Measurements from ENCODE around the gene SHISAL1.

Gene SHISAL1

GRCh38 chr22:44205516-44206329 lies 107.0 kb downstream of the SHISAL1 start:
- no peak for DNase-seq

DNA sequence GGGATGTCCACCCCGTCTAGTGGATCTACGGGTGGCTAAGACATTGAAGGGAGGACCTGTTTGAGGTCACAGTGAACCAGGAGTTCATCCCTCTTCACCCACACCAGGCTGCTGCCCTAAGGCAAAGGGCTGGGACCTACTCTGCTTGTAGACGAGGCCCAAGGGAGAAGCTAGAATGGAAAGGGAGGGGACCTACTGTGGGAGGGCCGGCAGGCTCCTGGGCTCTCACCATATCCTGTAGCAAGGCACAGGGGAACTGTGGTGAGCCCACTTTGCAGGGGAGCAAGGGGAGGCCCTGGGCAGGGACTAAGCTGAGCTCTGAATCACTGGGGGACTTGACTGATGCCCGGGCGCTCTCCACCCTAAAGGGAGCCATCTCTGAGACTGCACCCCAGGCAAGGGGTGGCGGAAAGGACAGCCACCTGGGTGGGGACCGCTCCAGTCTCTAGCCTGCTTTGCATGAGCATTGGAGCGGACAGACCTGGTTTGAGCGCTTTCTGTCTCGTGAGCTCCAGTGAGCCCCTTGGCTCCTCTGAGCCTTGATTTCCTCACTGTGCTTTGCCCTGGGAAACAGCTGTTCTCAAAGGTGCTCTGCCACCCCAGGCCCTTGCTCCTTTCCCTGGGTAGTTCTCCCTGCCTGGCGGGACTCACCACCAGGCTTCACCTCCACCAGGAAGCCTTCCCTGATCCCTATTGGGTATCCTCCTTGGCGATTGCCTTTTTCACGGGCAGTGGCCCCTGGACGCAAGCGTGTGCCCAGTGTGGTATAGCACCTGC lies 107.8 kb downstream of the SHISAL1 start:
- DNase-seq: no peak

GRCh38 chr22:44203203-44203602 lies 109.5 kb downstream of the SHISAL1 start:
- DNase-seq: no peak

DNA sequence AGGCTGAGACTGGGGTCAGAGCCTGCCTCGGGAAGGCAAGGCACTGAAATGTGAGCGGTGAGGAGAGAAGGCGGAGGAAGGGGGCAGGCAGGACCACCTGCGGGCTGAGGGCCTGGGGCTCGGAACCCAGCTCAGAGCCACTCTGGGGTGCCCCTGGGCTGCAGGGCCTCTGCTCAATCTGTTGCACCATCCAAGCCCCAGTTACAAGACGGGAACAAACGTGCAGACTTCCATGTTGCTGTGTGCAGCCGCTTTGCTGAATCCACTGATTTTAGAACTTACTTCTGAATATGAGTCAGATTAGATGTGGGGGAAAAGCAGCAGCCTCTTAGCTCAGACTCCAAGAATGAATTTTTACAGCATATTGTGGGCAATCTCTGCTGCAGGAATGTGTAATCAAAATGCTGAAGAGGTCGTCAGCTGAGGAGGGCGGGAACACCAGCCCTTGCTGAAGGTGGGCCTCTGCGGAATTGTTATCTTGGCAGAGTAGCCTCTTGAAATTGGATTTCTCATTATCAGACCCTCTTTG lies 110.4 kb downstream of the SHISAL1 start:
- no peak for DNase-seq

DNA sequence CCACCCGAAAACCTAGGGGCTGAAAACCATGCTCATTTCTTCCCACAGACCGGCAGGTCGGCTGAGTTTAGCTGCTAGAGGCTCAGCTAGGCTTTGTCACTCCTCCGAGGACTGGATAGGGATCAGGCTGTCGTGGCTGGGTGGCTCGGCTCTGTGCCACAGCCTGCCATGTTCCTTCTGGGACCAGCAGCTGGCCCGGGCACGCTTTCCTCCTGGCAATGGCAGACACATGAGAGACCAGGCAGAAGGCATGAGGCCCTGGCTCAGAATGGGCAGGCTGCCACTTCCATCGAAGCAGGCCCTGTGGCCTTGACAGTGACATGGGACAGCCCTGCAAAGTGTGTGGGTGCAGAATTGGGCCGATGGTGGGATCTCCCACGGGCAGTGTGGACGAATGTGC lies 111.1 kb downstream of the SHISAL1 start:
- no peak for DNase-seq

- no peak for DNase-seq
Observed at GRCh38 chr22:44200855-44201550, 111.7 kb downstream of the SHISAL1 start.

GRCh38 chr22:44200451-44200850 lies 112.3 kb downstream of the SHISAL1 start:
- DNase-seq: no peak

DNA sequence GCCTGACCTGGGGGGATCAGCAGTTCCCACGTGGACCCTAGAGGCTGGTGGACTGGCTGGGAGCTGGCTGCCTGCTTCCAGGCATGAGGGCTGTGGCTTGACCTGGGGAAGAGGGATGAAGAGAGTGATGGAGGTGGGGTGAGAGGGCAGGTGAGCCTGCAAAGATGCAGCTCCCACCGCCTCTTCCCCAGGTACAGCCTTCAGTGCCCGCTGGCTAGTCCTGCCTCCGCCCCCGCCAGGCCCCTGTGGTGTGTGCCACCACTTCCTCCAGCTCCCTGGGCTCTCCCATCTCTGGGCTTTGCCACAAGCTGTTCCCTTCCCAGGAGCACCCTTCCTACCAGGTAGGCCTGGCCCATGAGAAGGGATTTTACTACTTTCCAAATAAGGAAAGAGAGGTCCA lies 112.9 kb downstream of the SHISAL1 start:
- no peak for DNase-seq

- DNase-seq: no peak
Observed at GRCh38 chr22:44199164-44199563, 113.6 kb downstream of the SHISAL1 start.

- no peak for DNase-seq
Observed at GRCh38 chr22:44197271-44197670, 115.5 kb downstream of the SHISAL1 start.

- no peak for DNase-seq
Observed at GRCh38 chr22:44196731-44197131, 116.0 kb downstream of the SHISAL1 start.

- DNase-seq: no peak
Observed at GRCh38 chr22:44196241-44196640, 116.5 kb downstream of the SHISAL1 start.

DNA sequence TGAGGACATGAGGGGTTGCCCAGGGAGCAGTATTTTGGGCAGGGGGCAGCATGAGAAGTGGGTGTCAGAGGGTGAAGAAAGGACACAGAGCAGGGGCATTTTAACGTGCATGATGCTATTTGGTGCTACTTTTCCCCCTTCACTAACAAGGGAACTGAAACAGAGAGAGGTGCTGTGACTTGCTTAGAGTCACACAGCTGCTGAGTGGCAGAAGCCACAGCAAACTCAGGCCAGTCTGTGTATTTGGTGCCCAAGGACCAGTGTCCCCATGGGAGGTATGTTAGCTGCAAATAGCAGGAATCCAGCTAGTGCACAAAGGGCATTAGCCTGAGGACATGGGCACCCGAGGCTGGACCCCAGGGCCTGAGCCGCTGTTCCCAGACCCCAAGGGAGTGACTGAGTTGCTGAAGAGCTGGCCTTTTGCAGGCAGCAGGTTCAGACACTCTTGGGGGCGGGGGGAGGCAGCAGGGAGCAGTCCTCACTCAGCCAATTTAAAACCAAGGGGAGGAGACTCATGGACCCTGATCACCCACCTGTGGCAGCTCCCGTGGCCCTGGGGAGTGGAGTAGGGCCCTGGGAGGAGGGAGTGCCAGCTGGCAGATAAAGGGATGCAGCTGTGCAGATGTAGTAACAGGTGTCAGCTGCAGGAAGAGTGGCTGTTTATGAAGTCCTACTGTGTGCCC lies 117.4 kb downstream of the SHISAL1 start:
- no peak for DNase-seq

DNA sequence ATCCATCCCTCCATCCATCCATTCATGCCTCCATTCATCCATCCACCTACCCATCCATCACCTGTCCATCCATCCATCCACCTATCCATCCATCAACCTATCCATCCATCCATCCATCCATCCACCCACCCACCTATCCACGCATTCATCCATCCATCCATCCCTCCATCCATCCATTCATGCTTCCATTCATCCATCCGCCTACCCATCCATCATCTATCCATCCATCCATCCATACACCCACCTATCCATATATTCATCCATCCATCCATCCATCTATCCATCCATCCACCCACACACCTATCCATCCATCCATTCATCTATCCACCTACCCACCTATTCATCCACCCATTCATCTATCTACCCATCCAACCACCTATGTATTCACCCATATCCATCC lies 118.2 kb downstream of the SHISAL1 start:
- DNase-seq: no peak

All from NCI-H345 (cell line).